HG02973 (cell line): ENCODE results near the gene LRCH4.
"Not testable (repeated sequence)": the region's sequence is repeated elsewhere in the genome, so short reads cannot be mapped to it uniquely, and the experiment has no call there.

Source experiments
- ATAC-seq: cut with Tn5 transposase; IDR thresholded peaks from one replicate; pipeline ENCODE4 v1.9.1; 2021; ENCODE audit warnings: moderate library complexity; ENCODE audit not compliant: unreplicated experiment

The LRCH4 gene

GRCh38 chr7:100568896-100569844, 16.8 kb downstream of the LRCH4 start:
- ATAC-seq: no peak

GRCh38 chr7:100568176-100568895, 17.6 kb downstream of the LRCH4 start:
- no peak for ATAC-seq

GRCh38 chr7:100567751-100568175, 18.2 kb downstream of the LRCH4 start:
- ATAC-seq: no peak

- ATAC-seq: no peak
Measured at GRCh38 chr7:100567031-100567730, 18.7 kb downstream of the LRCH4 start.

GRCh38 chr7:100566018-100566531, 19.9 kb downstream of the LRCH4 start:
- ATAC-seq: no peak

GRCh38 chr7:100565133-100565571, 20.8 kb downstream of the LRCH4 start:
- no peak for ATAC-seq

GRCh38 chr7:100564405-100564804, 21.5 kb downstream of the LRCH4 start:
- ATAC-seq: not testable (repeated sequence)

- ATAC-seq: no peak
Measured at GRCh38 chr7:100563809-100564400, 22.0 kb downstream of the LRCH4 start.

GRCh38 chr7:100563100-100563564, 22.8 kb downstream of the LRCH4 start:
- ATAC-seq: no peak

- ATAC-seq: no peak
Measured at GRCh38 chr7:100562195-100563099, 23.5 kb downstream of the LRCH4 start.

GRCh38 chr7:100561491-100562194, 24.3 kb downstream of the LRCH4 start:
- no peak for ATAC-seq

- ATAC-seq: no peak
Measured at GRCh38 chr7:100559127-100559526, 26.8 kb downstream of the LRCH4 start.

GRCh38 chr7:100556541-100556940, 29.4 kb downstream of the LRCH4 start:
- ATAC-seq: no peak

- ATAC-seq: no peak
Measured at GRCh38 chr7:100555701-100556100, 30.2 kb downstream of the LRCH4 start.

- ATAC-seq: no peak
Measured at GRCh38 chr7:100553032-100553431, 32.9 kb downstream of the LRCH4 start.

GRCh38 chr7:100552532-100552931, 33.4 kb downstream of the LRCH4 start:
- no peak for ATAC-seq

GRCh38 chr7:100548446-100548845, 37.5 kb downstream of the LRCH4 start:
- ATAC-seq: not testable (repeated sequence)

- no peak for ATAC-seq
Measured at GRCh38 chr7:100547872-100548271, 38.1 kb downstream of the LRCH4 start.
